ENCODE data around the gene KCTD18.

Gene KCTD18

DNA sequence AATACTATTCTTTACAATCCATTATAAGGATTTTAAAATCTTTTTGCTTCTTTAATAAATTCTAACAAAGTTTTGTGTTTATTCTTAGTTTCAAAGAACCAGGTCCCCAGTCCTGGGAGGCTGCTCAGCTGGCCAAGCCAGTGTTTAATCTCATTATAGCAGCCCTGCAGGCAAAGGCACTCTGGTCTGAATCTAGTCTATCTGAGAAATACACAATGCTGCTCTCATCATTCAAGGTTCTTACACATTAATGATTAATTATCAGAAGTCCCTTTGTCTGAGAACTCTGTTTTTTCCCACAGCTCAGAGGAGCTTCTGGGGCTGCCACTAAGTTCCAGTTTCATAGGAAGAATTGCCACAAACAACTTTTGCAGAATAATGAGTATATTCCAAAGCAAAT is 27.7 kb downstream of the KCTD18 start:
- TF ChIP-seq, protein P1, sequence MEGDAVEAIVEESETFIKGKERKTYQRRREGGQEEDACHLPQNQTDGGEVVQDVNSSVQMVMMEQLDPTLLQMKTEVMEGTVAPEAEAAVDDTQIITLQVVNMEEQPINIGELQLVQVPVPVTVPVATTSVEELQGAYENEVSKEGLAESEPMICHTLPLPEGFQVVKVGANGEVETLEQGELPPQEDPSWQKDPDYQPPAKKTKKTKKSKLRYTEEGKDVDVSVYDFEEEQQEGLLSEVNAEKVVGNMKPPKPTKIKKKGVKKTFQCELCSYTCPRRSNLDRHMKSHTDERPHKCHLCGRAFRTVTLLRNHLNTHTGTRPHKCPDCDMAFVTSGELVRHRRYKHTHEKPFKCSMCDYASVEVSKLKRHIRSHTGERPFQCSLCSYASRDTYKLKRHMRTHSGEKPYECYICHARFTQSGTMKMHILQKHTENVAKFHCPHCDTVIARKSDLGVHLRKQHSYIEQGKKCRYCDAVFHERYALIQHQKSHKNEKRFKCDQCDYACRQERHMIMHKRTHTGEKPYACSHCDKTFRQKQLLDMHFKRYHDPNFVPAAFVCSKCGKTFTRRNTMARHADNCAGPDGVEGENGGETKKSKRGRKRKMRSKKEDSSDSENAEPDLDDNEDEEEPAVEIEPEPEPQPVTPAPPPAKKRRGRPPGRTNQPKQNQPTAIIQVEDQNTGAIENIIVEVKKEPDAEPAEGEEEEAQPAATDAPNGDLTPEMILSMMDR (conservative IDR thresholded peaks at IDR 0.05; ENCODE audit: control insufficient read depth, insufficient read depth, low read depth, low read length) = no peak
- H3K4me3 ChIP-seq (ENCODE audit: control insufficient read depth, low read depth, low read length) = no peak overlapping the region
- DNase-seq (ENCODE audit: low read depth) = no peak

DNA sequence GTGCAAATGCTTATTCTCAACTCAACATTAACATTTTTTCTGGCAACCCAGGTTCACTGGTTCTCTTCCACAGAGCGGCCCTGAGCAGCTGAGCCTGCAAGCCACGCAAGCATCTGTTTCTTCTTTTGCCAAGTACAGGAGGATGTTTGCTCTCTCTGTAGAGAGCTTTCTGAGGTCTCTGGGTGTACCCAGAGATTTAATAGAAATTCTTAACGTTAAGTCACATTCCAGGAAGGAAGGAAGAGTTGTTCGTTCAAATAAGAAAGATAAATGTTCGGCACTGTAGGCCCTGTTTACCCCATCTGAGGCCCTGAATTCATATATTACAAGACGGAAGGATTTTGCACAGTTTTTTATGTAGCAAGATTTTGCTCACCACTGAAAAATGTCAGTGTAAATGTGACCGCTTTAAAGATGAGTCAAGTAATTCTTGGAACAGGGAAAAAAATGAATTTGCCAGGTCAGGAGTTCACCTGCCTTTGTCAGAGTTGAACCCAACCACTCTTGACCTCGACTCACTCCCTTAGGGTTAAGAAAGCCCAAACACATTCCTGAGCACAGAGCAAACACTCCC is 30.1 kb downstream of the KCTD18 start:
- TF ChIP-seq, protein P1 (conservative IDR thresholded peaks at IDR 0.05; ENCODE audit: control insufficient read depth, insufficient read depth, low read depth, low read length) = no peak
- no peak overlapping the region for H3K4me3 ChIP-seq (ENCODE audit: control insufficient read depth, low read depth, low read length)

DNA sequence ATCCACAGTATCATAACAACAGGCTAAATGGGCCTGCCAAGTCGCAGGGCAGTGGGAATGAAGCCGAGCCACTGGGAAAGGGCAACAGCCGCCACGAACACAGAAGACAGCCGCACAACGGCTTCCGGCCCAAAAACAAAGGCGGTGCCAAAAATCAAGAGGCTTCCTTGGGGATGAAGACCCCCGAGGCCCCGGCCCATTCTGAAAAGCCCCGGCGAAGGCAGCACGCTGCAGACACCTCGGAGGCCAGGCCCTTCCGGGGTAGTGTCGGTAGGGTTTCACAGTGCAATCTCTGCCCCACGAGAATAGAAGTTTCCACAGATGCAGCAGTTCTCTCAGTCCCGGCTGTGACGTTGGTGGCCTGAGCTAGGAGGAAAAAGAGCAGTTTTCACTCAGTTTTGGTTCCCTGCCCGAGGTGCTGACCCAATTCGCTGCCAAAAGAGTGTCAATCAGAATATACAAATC is 32.2 kb downstream of the KCTD18 start:
- peak; percentile 43 for DNase-seq (ENCODE audit: low read depth)
- H3K4me3 ChIP-seq (ENCODE audit: control insufficient read depth, low read depth, low read length) = no peak overlapping the region
- TF ChIP-seq, protein P1 (conservative IDR thresholded peaks at IDR 0.05; ENCODE audit: control insufficient read depth, insufficient read depth, low read depth, low read length) = no peak

More for the DNA sequence above, 30.1 kb downstream of the KCTD18 start:
- DNase-seq (ENCODE audit: low read depth) = peak; percentile 87

DNA sequence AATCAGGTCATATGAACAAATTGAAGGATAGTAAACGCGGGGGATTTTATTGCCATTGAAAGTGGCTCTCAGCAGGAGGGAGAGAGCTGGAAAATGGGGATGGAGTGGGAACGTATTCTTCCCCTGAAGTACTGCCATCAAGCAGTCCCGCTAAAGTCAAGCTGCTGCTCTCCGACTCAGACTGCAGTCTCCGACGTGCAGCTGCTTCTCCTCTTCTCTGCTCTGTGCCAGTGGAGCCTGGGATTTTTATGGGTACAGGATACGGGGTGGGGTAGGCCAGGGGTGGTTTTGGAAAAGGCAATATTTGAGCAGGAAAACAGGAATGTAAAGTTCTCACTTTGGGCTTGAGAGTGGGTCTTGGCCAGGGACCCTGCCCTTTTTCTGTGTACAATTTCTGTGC is 33.0 kb downstream of the KCTD18 start:
- no peak for DNase-seq (ENCODE audit: low read depth)
- H3K4me3 ChIP-seq (ENCODE audit: control insufficient read depth, low read depth, low read length) = no peak overlapping the region
- TF ChIP-seq, protein P1 (conservative IDR thresholded peaks at IDR 0.05; ENCODE audit: control insufficient read depth, insufficient read depth, low read depth, low read length) = no peak

DNA sequence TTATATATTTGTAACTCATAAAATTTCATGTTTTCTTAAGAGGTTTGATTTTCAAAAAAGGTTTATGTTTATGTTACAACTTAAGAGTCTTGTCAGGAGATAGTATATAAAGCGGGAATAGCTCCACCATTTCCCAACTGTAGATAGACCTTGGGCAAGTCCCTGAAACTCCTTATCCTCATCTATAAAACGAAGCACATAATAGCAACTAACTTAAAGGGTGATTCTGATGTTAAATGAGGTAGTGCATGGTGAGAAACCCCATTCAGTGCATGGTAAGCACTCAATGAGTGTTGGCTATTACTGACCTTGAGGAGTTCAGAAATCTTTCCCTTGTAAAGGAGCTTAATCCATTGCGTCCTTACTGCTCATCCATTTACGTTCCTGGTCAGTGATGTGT is 34.1 kb downstream of the KCTD18 start:
- no peak overlapping the region for H3K4me3 ChIP-seq (ENCODE audit: control insufficient read depth, low read depth, low read length)
- TF ChIP-seq, protein P1 (conservative IDR thresholded peaks at IDR 0.05; ENCODE audit: control insufficient read depth, insufficient read depth, low read depth, low read length) = no peak
- DNase-seq (ENCODE audit: low read depth) = no peak

DNA sequence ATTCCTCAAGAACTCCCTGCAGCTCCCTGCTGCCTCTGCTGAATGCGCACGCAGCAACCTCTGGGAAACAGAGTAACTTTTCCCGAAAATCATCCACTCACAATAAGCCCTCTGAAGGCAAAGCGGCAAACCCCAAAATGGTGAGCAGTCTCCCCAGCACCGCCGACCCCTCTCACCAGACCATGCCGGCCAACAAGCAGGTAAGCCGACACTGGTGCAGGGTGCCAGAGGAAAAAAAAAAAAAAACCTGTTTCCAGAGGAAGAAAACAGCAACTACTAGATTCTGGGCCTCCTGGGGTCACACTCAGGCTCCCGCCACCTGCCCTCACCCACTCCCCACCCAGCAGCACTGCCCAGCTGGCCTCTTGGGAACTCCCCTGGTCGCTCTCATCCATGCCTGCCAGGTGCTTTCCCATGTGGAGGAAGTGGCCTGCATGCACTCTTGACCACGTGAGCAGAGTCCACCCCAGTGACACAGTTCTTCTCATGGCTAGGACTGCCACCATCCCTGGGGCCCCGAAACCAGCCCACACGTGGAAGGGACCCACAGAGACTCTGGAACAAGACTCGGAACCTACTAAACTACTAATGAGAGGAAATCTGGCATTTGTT is 36.9 kb downstream of the KCTD18 start:
- DNase-seq (ENCODE audit: low read depth) = no peak
- TF ChIP-seq, protein P1 (conservative IDR thresholded peaks at IDR 0.05; ENCODE audit: control insufficient read depth, insufficient read depth, low read depth, low read length) = no peak
- H3K4me3 ChIP-seq (ENCODE audit: control insufficient read depth, low read depth, low read length) = no peak overlapping the region

Measured in fibroblast of mammary gland (primary cell).